Activated CD8-positive, alpha-beta T cell treated with anti-CD3 and anti-CD28 coated beads for 36 hours (primary cell): ENCODE results near the gene FARP1. TPM values are rescaled to one million over a fixed set of nuclear protein-coding genes. Genes with fewer than 3 reads are reported as not detected.

ENCODE experiments used
- ATAC-seq: fragments of 200-7000 bp; cut with Tn5 transposase; one replicate; pipeline ENCODE4 v1.10.0; 2021; ENCODE audit warnings: mild to moderate bottlenecking, moderate library complexity
- CTCF ChIA-PET: fragments of 350-600 bp; sonication (Branson Sonifier 250); formaldehyde crosslinking; loops from one replicate; lab custom pipeline; 2021; ENCODE audit warnings: antibody characterized with exemption; lab: Charles Lee
- POLR2A ChIA-PET: fragments of 350-600 bp; sonication (Branson Sonifier 250); formaldehyde crosslinking; loops from one replicate; lab custom pipeline; 2021; ENCODE audit warnings: antibody characterized with exemption; lab: Charles Lee
- DNase-seq: peaks from one replicate; pipeline ENCODE4 v3.0.0-alpha.2; 2020
- H3K27ac Mint-ChIP-seq: one replicate; pipeline ENCODE4 v1.8.0; 2021; ENCODE audit warnings: mild to moderate bottlenecking, mixed read lengths
- H3K27me3 Mint-ChIP-seq: one replicate; pipeline ENCODE4 v1.8.0; 2021; ENCODE audit warnings: mixed read lengths
- H3K36me3 Mint-ChIP-seq: one replicate; pipeline ENCODE4 v1.8.0; 2021; ENCODE audit warnings: low read depth, mixed read lengths
- H3K4me1 Mint-ChIP-seq: one replicate; pipeline ENCODE4 v1.8.0; 2021; ENCODE audit warnings: low read depth, mixed read lengths
- H3K4me3 Mint-ChIP-seq: one replicate; pipeline ENCODE4 v1.8.0; 2021; ENCODE audit warnings: mild to moderate bottlenecking, moderate library complexity, mixed read lengths
- H3K9me3 Mint-ChIP-seq: one replicate; pipeline ENCODE4 v1.8.0; 2021; ENCODE audit warnings: mixed read lengths
- intact Hi-C: fragments of 100-400 bp; cut with micrococcal nuclease; formaldehyde crosslinking; loops from one replicate; pipeline ENCODE4 v1.10.0; 2022
- total RNA-seq, 2 experiments: library from RNA; stranded (reverse); gene quantifications; one replicate each; pipeline ENCODE4 v1.2.3, GENCODE V29; 2021
- TF ChIP-seq, protein P1 (sequence below): fragments of 200-600 bp; IDR thresholded peaks from one replicate; pipeline ENCODE4 v1.8.0; 2022; ENCODE audit warnings: antibody characterized with exemption, mild to moderate bottlenecking

The FARP1 gene
- total RNA-seq, 2 experiments from 2014 or later: 0.27 to 0.43 TPM

DNA sequence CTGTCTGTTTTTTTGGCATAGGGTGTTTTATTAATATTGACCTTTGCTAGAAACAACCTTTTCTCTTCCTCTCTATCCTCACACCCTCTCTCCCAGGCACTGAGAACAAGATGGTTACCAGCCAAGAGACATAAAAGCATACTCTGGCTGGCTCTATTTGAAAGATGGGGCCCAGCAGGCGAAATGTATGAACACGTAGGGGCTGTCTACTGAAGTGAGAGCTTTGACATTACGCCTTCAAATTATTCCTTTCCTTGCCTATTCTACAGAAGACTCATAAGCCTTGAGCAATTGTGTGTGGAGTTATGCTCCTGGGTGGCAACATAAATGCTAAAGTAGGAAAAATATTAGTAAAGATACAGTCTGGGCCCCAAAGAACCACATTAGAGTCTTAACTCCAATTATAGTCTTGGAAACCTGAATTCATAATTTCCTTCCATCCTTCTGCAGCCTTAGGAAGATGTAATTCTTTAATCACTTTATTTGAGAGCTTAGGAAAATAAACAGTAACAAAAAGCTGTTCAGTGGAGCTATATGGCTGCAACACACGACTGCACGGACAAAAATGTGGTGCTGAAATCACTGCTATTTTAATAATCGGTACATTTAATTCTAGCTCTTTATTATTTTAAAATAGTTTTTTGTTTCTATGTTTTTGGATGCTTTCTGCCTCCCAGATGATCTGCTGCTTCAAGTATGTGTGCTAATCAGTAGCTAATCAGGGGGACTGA, 156.5 kb downstream of the FARP1 start:
- Mint-ChIP-seq H3K4me3 (no peak overlapping the region), H3K27ac (no peak overlapping the region), H3K36me3 (no peaks in the 10 kb centered on the region), H3K4me1 (no peaks in the 10 kb centered on the region), H3K27me3 (no peaks in the 10 kb centered on the region), H3K9me3 (no peaks in the 10 kb centered on the region)
- TF ChIP-seq, protein P1, sequence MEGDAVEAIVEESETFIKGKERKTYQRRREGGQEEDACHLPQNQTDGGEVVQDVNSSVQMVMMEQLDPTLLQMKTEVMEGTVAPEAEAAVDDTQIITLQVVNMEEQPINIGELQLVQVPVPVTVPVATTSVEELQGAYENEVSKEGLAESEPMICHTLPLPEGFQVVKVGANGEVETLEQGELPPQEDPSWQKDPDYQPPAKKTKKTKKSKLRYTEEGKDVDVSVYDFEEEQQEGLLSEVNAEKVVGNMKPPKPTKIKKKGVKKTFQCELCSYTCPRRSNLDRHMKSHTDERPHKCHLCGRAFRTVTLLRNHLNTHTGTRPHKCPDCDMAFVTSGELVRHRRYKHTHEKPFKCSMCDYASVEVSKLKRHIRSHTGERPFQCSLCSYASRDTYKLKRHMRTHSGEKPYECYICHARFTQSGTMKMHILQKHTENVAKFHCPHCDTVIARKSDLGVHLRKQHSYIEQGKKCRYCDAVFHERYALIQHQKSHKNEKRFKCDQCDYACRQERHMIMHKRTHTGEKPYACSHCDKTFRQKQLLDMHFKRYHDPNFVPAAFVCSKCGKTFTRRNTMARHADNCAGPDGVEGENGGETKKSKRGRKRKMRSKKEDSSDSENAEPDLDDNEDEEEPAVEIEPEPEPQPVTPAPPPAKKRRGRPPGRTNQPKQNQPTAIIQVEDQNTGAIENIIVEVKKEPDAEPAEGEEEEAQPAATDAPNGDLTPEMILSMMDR: no peak
- no peak for ATAC-seq
- ChIA-PET CTCF (no interaction called here), POLR2A (no interaction called here)
- intact Hi-C loops: no loop called here
- no peak for DNase-seq

DNA sequence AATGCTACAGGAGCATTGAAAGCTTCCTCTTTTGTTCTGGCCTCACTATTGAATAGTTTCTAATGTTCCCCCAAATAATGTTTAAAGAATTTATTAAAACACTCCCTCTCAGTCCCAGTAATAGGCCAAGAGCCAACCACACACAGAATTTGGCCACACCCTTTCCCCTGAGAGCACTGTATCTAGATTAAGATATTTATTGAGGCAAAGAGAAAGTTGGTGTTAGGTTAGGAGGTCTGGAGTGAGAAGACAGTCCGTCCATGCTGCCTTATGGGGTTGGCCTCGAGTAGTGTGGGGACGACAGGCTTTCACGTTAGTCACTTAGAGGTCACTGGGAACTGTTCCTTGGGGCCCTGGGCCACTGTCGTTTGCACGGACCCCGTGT, 157.1 kb downstream of the FARP1 start:
- no peak for DNase-seq
- CTCF ChIA-PET: no interaction called here
- ATAC-seq: no peak
- Mint-ChIP-seq H3K27ac (no peak overlapping the region), H3K27me3 (no peaks in the 10 kb centered on the region), H3K4me1 (no peaks in the 10 kb centered on the region), H3K36me3 (no peaks in the 10 kb centered on the region), H3K9me3 (no peaks in the 10 kb centered on the region), H3K4me3 (no peak overlapping the region)
- POLR2A ChIA-PET: no interaction called here
- TF ChIP-seq, protein P1: no peak
- intact Hi-C loops: no loop called here

DNA sequence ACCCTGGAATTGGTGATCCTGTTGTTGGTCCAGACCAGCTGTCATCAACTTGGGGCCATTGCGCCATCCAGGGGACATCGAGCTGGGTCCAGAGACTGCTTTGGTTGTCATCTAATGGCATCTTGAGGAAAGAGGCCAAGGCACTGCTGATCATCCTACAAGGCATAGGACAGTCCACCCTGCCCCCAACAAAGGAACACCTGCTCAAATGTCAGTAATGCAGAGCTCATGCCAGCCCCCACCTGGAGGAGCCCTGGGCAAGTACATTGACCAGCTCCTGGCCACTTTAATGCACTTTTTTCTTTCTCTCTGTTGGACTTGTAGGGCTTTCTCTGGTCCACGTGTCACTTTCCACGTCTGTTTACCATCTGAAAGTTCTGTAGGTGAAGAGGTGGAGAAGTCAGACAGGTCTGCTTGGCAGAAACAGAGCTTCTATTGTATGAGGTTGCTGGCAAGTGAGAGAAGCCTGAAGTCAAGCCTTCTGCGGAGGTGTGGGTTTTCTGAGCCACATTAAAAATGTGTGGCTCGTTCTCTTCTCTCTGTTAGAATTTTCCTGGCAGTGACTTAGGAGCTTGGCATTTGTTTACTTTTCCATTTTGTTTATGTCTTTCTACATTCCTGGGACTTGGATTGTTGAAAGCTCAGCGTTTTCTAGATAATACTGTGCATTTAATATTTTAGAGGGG, 158.2 kb downstream of the FARP1 start:
- TF ChIP-seq, protein P1: no peak
- POLR2A ChIA-PET: no interaction called here
- DNase-seq (no peak), ATAC-seq (no peak)
- H3K27ac Mint-ChIP-seq: no peak overlapping the region
- CTCF ChIA-PET: interaction anchor here (0.9 kb wide), 1 partner anchor 20 kb away, joined by 3 read pairs; no protein-coding TSS in a partner anchor
- no peaks in the 10 kb centered on the region for H3K9me3 Mint-ChIP-seq
- intact Hi-C loops: no loop called here
- H3K4me3 Mint-ChIP-seq: no peak overlapping the region
- H3K36me3 Mint-ChIP-seq: no peaks in the 10 kb centered on the region
- H3K4me1 Mint-ChIP-seq: no peaks in the 10 kb centered on the region
- no peaks in the 10 kb centered on the region for H3K27me3 Mint-ChIP-seq

DNA sequence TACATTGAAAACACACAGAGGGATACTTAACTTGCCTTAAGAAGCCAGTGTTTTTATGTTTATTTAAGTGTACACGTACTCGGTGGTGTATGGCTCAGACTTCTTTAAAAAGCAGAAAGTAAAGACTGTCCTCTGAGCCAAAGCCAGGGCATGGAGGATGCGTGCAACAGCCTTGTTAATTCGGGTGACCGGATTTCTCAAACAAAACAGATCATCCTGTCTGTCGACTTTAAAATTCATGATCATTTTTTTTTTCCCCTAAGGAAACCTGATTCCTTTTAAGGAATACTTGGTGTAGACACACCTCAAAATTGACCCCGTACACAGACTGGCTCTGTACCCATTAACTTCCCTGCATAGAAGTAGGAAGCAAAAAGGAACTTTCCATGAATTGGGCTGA, 158.8 kb downstream of the FARP1 start:
- H3K27ac Mint-ChIP-seq: no peak overlapping the region
- TF ChIP-seq, protein P1: no peak
- H3K4me3 Mint-ChIP-seq: no peak overlapping the region
- CTCF ChIA-PET: no interaction called here
- ATAC-seq (no peak), DNase-seq (no peak)
- H3K9me3 Mint-ChIP-seq: no peaks in the 10 kb centered on the region
- POLR2A ChIA-PET: no interaction called here
- no peaks in the 10 kb centered on the region for H3K27me3 Mint-ChIP-seq
- intact Hi-C loops: no loop called here
- no peaks in the 10 kb centered on the region for H3K36me3 Mint-ChIP-seq
- H3K4me1 Mint-ChIP-seq: no peaks in the 10 kb centered on the region

DNA sequence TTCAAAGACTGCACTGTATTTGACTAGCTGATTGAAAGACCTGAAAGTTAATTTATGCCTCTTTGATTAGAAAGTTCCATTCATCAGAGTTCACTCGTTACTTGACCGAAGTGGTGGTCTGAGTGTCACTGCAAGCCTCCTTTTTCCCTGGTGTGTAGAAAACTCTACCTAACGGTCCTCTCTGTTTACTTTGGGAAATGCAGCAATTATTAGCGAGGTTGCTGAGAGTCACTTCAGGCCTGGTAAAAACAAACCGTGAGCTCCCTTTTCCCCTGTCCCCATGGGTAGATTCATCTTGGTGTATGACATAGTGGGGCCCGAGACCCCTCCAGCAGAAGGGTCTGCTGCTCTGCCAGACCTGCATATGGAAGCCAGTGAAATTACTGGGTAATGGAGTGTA, 161.0 kb downstream of the FARP1 start:
- CTCF ChIA-PET: interaction anchor here (0.7 to 1.1 kb wide), 2 partner anchors 144 to 370 kb away, joined by 3 read pairs; no protein-coding TSS in a partner anchor
- H3K27ac Mint-ChIP-seq: no peak overlapping the region
- no peaks in the 10 kb centered on the region for H3K4me1 Mint-ChIP-seq
- DNase-seq: no peak
- H3K36me3 Mint-ChIP-seq: no peaks in the 10 kb centered on the region
- H3K9me3 Mint-ChIP-seq: no peaks in the 10 kb centered on the region
- no peak for ATAC-seq
- TF ChIP-seq, protein P1: no peak
- no peak overlapping the region for H3K4me3 Mint-ChIP-seq
- intact Hi-C loops: no loop called here
- POLR2A ChIA-PET: no interaction called here
- no peaks in the 10 kb centered on the region for H3K27me3 Mint-ChIP-seq
